HepG2 (cell line): ENCODE data around the gene FBLN7. TPM values are rescaled to one million over a fixed set of nuclear protein-coding genes. Genes with fewer than 3 reads are reported as not detected.
A peak's percentile ranks its signal among the peaks of the same experiment; 100 is the strongest.

Experiments
- ATAC-seq: fragments of 200-7000 bp; cut with Tn5 transposase; 3 replicates; pipeline ENCODE4 v1.9.1; 2020; ENCODE audit warnings: mild to moderate bottlenecking, moderate library complexity
- BruUV-seq: library from RNA; stranded (reverse); fragments of 400-500 nt; replicated peaks from 2 replicates; lab custom pipeline; 2021; lab: Mats Ljungman, UMichigan
- CTCF ChIA-PET: fragments of 300-600 bp; formaldehyde crosslinking; extraction: SDS; loops from one replicate; lab custom pipeline; 2021; ENCODE audit warnings: low total read pairs, inconsistent platforms, low intra/inter-chr PET ratio; lab: Yijun Ruan, JAX
- POLR2A ChIA-PET: fragments of 350-600 bp; sonication (Branson Sonifier 250); formaldehyde crosslinking; loops from one replicate; lab custom pipeline; 2020; ENCODE audit warnings: antibody characterized with exemption, inconsistent platforms; lab: Yijun Ruan, JAX
- DNase-seq: peaks from one replicate; pipeline ENCODE4 v3.0.0-alpha.2; 2015; ENCODE audit warnings: low spot score
- FAIRE-seq: peaks from 3 replicates; lab custom pipeline; 2011; peaks lifted over from hg19 to GRCh38; lab: Jason Lieb, UNC
- H2AFZ ChIP-seq: one replicate; pipeline ENCODE4 v1.6.1; 2011; ENCODE audit warnings: low read length, inconsistent platforms
- H3K27ac ChIP-seq: fragments of 300-600 bp; 3 replicates; pipeline ENCODE4 v1.8.0; 2011; ENCODE audit warnings: mixed run types, mild to moderate bottlenecking, mixed read lengths, low read length, inconsistent platforms; ENCODE audit not compliant: insufficient read depth; ENCODE audit errors: extremely low read length
- H3K27me3 ChIP-seq, 2 experiments: fragments of 200-600 bp in 1 of 2; 2 replicates in 1 of 2; 3 replicates in 1 of 2; pipeline versions ENCODE4 v1.6.0 to v1.8.0; 2011; ENCODE audit warnings: low read length in 2 of 2, mild to moderate bottlenecking in 2 of 2, moderate library complexity in 2 of 2, inconsistent platforms in 1 of 2; ENCODE audit not compliant: insufficient read depth in 2 of 2, control insufficient read depth in 1 of 2
- H3K36me3 ChIP-seq, 2 experiments: fragments of 200-600 bp in 1 of 2; replicated peaks in 1 of 2; 2 replicates in 1 of 2; 3 replicates in 1 of 2; pipeline versions ENCODE4 v1.5.1 to v1.8.0; 2011; ENCODE audit warnings: low read length in 2 of 2, inconsistent platforms in 1 of 2; ENCODE audit not compliant: insufficient read depth in 2 of 2, control insufficient read depth in 1 of 2
- H3K4me1 ChIP-seq: 2 replicates; pipeline ENCODE4 v1.5.1; 2012; ENCODE audit warnings: low read length, inconsistent platforms; ENCODE audit not compliant: insufficient read depth
- H3K4me2 ChIP-seq: 2 replicates; pipeline ENCODE4 v1.6.0; 2011; ENCODE audit warnings: low read depth, low read length, inconsistent platforms
- H3K4me3 ChIP-seq, 3 experiments: fragments of 200-600 bp in 1 of 3; sonication (generic), shearing (Covaris generic) in 1 of 3; replicated peaks in 1 of 3; 2 replicates each; pipeline ENCODE4 v1.5.1; 2011 to 2016; ENCODE audit warnings: low read length in 3 of 3, inconsistent platforms in 2 of 3, low read depth in 2 of 3, mild to moderate bottlenecking in 2 of 3, control low read depth in 1 of 3, mixed read lengths in 1 of 3; ENCODE audit not compliant: insufficient read depth in 1 of 3
- H3K79me2 ChIP-seq: one replicate; pipeline ENCODE4 v1.6.1; 2011; ENCODE audit warnings: low read length, inconsistent platforms; ENCODE audit not compliant: insufficient read depth
- H3K9ac ChIP-seq: 2 replicates; pipeline ENCODE4 v1.6.0; 2011; ENCODE audit warnings: mild to moderate bottlenecking, low read depth, low read length, inconsistent platforms; ENCODE audit not compliant: insufficient read depth
- H3K9me3 ChIP-seq: 2 replicates; pipeline ENCODE4 v1.5.1; 2012; ENCODE audit warnings: mild to moderate bottlenecking, low read length
- H4K20me1 ChIP-seq: 2 replicates; pipeline ENCODE4 v1.6.0; 2011; ENCODE audit warnings: inconsistent platforms, mild to moderate bottlenecking, low read length, moderate library complexity; ENCODE audit not compliant: insufficient read depth
- CEBPB ChIP-seq: IDR thresholded peaks from 2 replicates; pipeline ENCODE4 v1.6.1; 2011; ENCODE audit warnings: low read depth, low read length, improper control_type of control experiment, borderline replicate concordance
- HNRNPK ChIP-seq: fragments of 200-400 bp; formaldehyde crosslinking; IDR thresholded peaks from 2 replicates; pipeline ENCODE4 v1.6.1; 2018; ENCODE audit warnings: low read length, low read depth, moderate library complexity, mild to moderate bottlenecking; ENCODE audit not compliant: poor library complexity, severe bottlenecking
- SRF ChIP-seq: IDR thresholded peaks from 2 replicates; pipeline ENCODE4 v1.6.1; 2011; ENCODE audit warnings: mild to moderate bottlenecking, low read depth, low read length, moderate library complexity
- ZNF12 ChIP-seq: sonication (generic); formaldehyde crosslinking; IDR thresholded peaks from 2 replicates; pipeline ENCODE4 v1.5.0; 2020; ENCODE audit warnings: missing genetic modification reagents
- ZNF282 ChIP-seq: fragments of 450-650 bp; IDR thresholded peaks from 2 replicates; pipeline ENCODE4 v1.6.1; 2018; ENCODE audit not compliant: partially characterized antibody
- WGBS: methylation state at CpG from one replicate; pipeline ENCODE4 v1.1.6; 2017; ENCODE audit warnings: low lambda C conversion rate; 5-methylcytosine and 5-hydroxymethylcytosine counted together
- in situ Hi-C: cut with HindIII; loops from 2 replicates; pipeline ENCODE4 v1.10.0; 2017; ENCODE audit warnings: low pct_unique_long_range_greater_than_20kb; ENCODE audit not compliant: extremely low pct_ligation_motif_present
- intact Hi-C: fragments of 100-400 bp; cut with micrococcal nuclease; formaldehyde crosslinking; loops from one replicate; pipeline ENCODE4 v1.10.0; 2022; ENCODE audit not compliant: unreplicated experiment
- polyA plus RNA-seq, 8 experiments: library from polyadenylated mRNA; depleted of rRNA in 3 of 8; stranded (reverse) in 7 of 8; unstranded in 1 of 8; fragments of >200 nt; fragmentation: Illumina TruSeq in 4 of 8; extraction: Trizol in 4 of 8; gene quantifications; 2 replicates each; pipeline versions ENCODE4 v1.2.1 to v1.2.3, GENCODE V29; 2011 to 2016; ENCODE audit warnings: low read depth in 4 of 8, missing spikeins in 1 of 8, mixed read lengths in 1 of 8; ENCODE audit not compliant: insufficient read depth in 1 of 8
- total RNA-seq, 5 experiments: library from RNA; depleted of rRNA; stranded (reverse); fragments of >200 nt; fragmentation: Illumina TruSeq; extraction: Trizol; gene quantifications; 2 replicates each; pipeline ENCODE4 v1.2.3, GENCODE V29; 2016; ENCODE audit warnings: low read depth in 1 of 5

FBLN7 gene
- total and polyA plus RNA-seq, 2 of the 13 experiments (the other 11 are each of a cell fraction or from before 2014, with no cell fraction given), result 1.4 to 2.3 TPM

GRCh38 chr2:112157472-112157871 lies 19.3 kb downstream of the FBLN7 start:
- DNase-seq (no peak), FAIRE-seq (no peak), ATAC-seq (no peak)
- H3K4me3 ChIP-seq, result no peak overlapping the region
- no peaks in the 10 kb centered on the region for H3K36me3 ChIP-seq
- H3K4me1 ChIP-seq, result peaks cover 11% of the 10 kb centered on the region
- H3K4me2 ChIP-seq, result no peak overlapping the region
- in situ Hi-C loops (no loop called here), intact Hi-C loops (no loop called here)
- H3K9me3 ChIP-seq, result no peaks in the 10 kb centered on the region
- peak; percentile 82; the same call in 1 of the 2 replicates for TF ChIP-seq ZNF12 (CRISPR knock-in tag)
- TF ChIP-seq SRF, result no peak
- peak; percentile 21; the same call in 1 of the 2 replicates for TF ChIP-seq CEBPB
- BruUV-seq, result no TSS peak
- POLR2A ChIA-PET, result no interaction called here
- no peak overlapping the region for H3K27ac ChIP-seq
- no peaks in the 10 kb centered on the region for H4K20me1 ChIP-seq
- H2AFZ ChIP-seq, result no peak overlapping the region
- WGBS, result 69% methylated on average over 3 of the region's 3 CpGs
- H3K79me2 ChIP-seq, result no peaks in the 10 kb centered on the region
- CTCF ChIA-PET, result no interaction called here
- H3K27me3 ChIP-seq, result no peaks in the 10 kb centered on the region
- no peak overlapping the region for H3K9ac ChIP-seq

- no peak overlapping the region for H3K27ac ChIP-seq
- TF ChIP-seq ZNF282 (no peak), HNRNPK (peak; percentile 44)
- intact Hi-C loops, result no loop called here
- ATAC-seq, result no peak
- H3K36me3 ChIP-seq, result no peaks in the 10 kb centered on the region
- in situ Hi-C loops, result no loop called here
- H2AFZ ChIP-seq, result no peak overlapping the region
- H3K27me3 ChIP-seq, result no peaks in the 10 kb centered on the region; a peak in 1 of 5 replicates
- H3K4me1 ChIP-seq, result peaks cover 11% of the 10 kb centered on the region
- CTCF ChIA-PET, result no interaction called here
- 89% methylated on average over 31 of the region's 31 CpGs for WGBS
- no peak overlapping the region for H3K4me3 ChIP-seq
- no peak for FAIRE-seq
- H3K79me2 ChIP-seq, result no peaks in the 10 kb centered on the region
- no peaks in the 10 kb centered on the region for H3K9me3 ChIP-seq
- no TSS peak for BruUV-seq
- DNase-seq, result no peak
- no peaks in the 10 kb centered on the region for H4K20me1 ChIP-seq
- H3K4me2 ChIP-seq, result no peak overlapping the region
- POLR2A ChIA-PET, result no interaction called here
- H3K9ac ChIP-seq, result no peak overlapping the region
Observed at GRCh38 chr2:112159454-112159921, 21.3 kb downstream of the FBLN7 start.
